Measurements from ENCODE around the gene SIDT1.

The SIDT1 gene

DNA sequence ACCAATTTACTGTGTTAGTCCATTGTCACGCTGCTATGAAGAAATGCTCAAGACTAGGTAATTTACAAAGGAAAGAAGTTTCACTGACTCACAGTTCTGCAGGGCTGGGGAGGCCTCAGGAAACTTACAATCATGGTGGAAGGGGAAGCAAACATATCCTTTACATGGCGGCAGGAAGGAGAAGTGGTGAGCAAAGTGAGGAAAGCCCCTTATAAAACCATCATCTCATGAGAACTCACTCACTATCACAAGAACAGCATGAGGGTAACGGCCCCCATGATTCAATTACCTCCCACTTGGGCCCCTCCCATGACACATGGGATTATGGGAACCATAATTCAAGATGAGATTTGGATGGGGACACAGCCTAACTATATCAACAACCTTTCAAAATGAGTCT lies 143.9 kb downstream of the SIDT1 start:
- no peaks in the 10 kb centered on the region for H3K9me3 Mint-ChIP-seq
- no peak overlapping the region for H3K27ac Mint-ChIP-seq
- peaks cover 10% of the 10 kb centered on the region for H3K36me3 Mint-ChIP-seq (ENCODE audit: low read depth)
- no peak for DNase-seq (ENCODE audit: low spot score)
- no peaks in the 10 kb centered on the region for H3K27me3 Mint-ChIP-seq (ENCODE audit: low read depth)
- no peaks in the 10 kb centered on the region for H3K4me1 Mint-ChIP-seq (ENCODE audit: low read depth)
- H3K4me3 Mint-ChIP-seq, result no peak overlapping the region

DNA sequence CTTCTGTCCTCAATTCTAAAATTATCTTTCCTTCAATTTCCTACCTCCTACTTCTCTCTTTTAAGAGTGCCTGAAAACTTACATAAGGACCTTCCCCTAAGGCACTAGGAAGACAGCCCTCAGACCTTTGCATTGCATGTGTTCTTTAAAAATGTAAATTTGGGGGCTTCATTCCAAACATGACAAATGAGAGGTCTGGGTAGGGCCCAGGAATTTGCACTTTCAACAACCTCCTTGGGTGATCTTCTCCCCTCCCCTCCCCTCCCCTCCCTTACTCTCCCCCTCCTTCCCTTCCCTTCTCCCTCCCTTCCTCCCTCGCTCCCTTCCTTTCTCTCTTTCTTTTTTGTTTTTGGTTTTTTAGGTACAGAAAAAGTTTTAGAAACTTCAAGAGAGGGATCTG lies 145.4 kb downstream of the SIDT1 start:
- Mint-ChIP-seq H3K27me3 (ENCODE audit: low read depth) (no peaks in the 10 kb centered on the region), H3K4me1 (ENCODE audit: low read depth) (no peaks in the 10 kb centered on the region), H3K27ac (no peak overlapping the region), H3K36me3 (ENCODE audit: low read depth) (peaks cover 10% of the 10 kb centered on the region), H3K9me3 (no peaks in the 10 kb centered on the region), H3K4me3 (no peak overlapping the region)
- DNase-seq (ENCODE audit: low spot score), result no peak

DNA sequence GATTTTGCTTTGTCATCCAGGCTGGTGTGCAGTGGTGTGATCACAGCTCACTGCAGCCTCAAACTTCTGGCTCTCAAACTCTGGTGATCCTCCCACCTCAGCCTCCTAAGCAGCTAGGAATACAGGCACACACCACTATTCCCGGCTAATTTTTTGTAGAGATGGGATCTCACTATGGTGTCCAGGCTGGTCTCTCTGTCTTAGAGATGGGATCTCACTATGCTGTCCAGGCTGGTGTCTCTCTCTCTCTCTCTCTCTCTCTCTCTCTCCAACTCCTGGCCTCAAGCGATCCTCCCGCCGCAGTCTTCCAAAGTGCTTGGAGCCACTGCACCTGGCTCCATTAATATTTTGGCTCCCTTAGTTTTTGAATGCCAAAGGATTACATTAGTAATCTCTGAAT lies 146.4 kb downstream of the SIDT1 start:
- no peaks in the 10 kb centered on the region for H3K4me1 Mint-ChIP-seq (ENCODE audit: low read depth)
- no peaks in the 10 kb centered on the region for H3K27me3 Mint-ChIP-seq (ENCODE audit: low read depth)
- peaks cover 2% of the 10 kb centered on the region for H3K9me3 Mint-ChIP-seq
- H3K27ac Mint-ChIP-seq, result no peak overlapping the region
- DNase-seq (ENCODE audit: low spot score), result no peak
- peaks cover 11% of the 10 kb centered on the region for H3K36me3 Mint-ChIP-seq (ENCODE audit: low read depth)
- H3K4me3 Mint-ChIP-seq, result no peak overlapping the region

All from T-helper 2 cell treated with Interferon-gamma antibody and Interleukin-4, amounts not matched to agents 5 μg/mL and 100 μg/mL, for 36 hours (primary cell).